Natural killer cell (primary cell): ENCODE results near the gene ADGRG6. TPM values are rescaled to one million over a fixed set of nuclear protein-coding genes. Genes with fewer than 3 reads are reported as not detected.
A peak's percentile ranks its signal among the peaks of the same experiment; 100 is the strongest.

ENCODE experiments used
- ATAC-seq, 3 donors: fragments of 150-1000 bp in 2 of 3; fragments of 200-7000 bp in 1 of 3; cut with Tn5 transposase; 1 replicate in 1 of 3; 2 replicates in 2 of 3; pipeline ENCODE4 v1.10.0; 2021; ENCODE audit warnings: mild to moderate bottlenecking in 2 of 3, moderate library complexity in 2 of 3
- DNase-seq, 2 donors: peaks; one replicate each; pipeline versions ENCODE4 v3.0.0 to v3.0.0-alpha.2; 2013 to 2021; ENCODE audit warnings: mixed read lengths in 1 of 2
- H3K27ac ChIP-seq: one replicate; pipeline ENCODE4 v1.5.1; 2013; ENCODE audit warnings: mild to moderate bottlenecking, low read length
- H3K27me3 ChIP-seq: one replicate; pipeline ENCODE4 v1.6.1; 2013; ENCODE audit warnings: low read length; ENCODE audit not compliant: control insufficient read depth, insufficient read depth
- H3K36me3 ChIP-seq: one replicate; pipeline ENCODE4 v1.6.1; 2013; ENCODE audit warnings: low read length; ENCODE audit not compliant: control insufficient read depth, insufficient read depth
- H3K4me1 ChIP-seq: one replicate; pipeline ENCODE4 v1.6.1; 2013; ENCODE audit warnings: low read length; ENCODE audit not compliant: control insufficient read depth, insufficient read depth
- H3K4me3 ChIP-seq: one replicate; pipeline ENCODE4 v1.5.1; 2013; ENCODE audit warnings: low read length
- H3K9me3 ChIP-seq: one replicate; pipeline ENCODE4 v1.6.1; 2013; ENCODE audit warnings: low read length; ENCODE audit not compliant: control insufficient read depth, insufficient read depth
- H3K27ac Mint-ChIP-seq, 2 donors: one replicate each; pipeline ENCODE4 v1.8.0; 2022; ENCODE audit warnings: mild to moderate bottlenecking in 2 of 2, mixed read lengths in 2 of 2, moderate library complexity in 1 of 2
- H3K27me3 Mint-ChIP-seq, 2 donors: one replicate each; pipeline ENCODE4 v1.8.0; 2022; ENCODE audit warnings: low read depth in 2 of 2, mixed read lengths in 2 of 2
- H3K36me3 Mint-ChIP-seq: one replicate; pipeline ENCODE4 v1.8.0; 2022; ENCODE audit warnings: mixed read lengths
- H3K4me1 Mint-ChIP-seq, 2 donors: one replicate each; pipeline ENCODE4 v1.8.0; 2022; ENCODE audit warnings: mixed read lengths in 2 of 2
- H3K4me3 Mint-ChIP-seq: one replicate; pipeline ENCODE4 v1.8.0; 2022; ENCODE audit warnings: mild to moderate bottlenecking, moderate library complexity, mixed read lengths
- H3K9me3 Mint-ChIP-seq, 2 donors: one replicate each; pipeline ENCODE4 v1.8.0; 2022; ENCODE audit warnings: mixed read lengths in 2 of 2
- WGBS: methylation state at CpG from one replicate; pipeline ENCODE4 v1.1.7; 2013; ENCODE audit warnings: missing lambda C conversion rate; ENCODE audit not compliant: insufficient coverage; 5-methylcytosine and 5-hydroxymethylcytosine counted together
- intact Hi-C: fragments of 100-400 bp; cut with micrococcal nuclease; formaldehyde crosslinking; loops from one replicate; pipeline ENCODE4 v1.14.2; 2022
- total RNA-seq, 4 donors: library from RNA; stranded (reverse); fragments of 120-200 nt in 1 of 4; gene quantifications; one replicate each; pipeline versions ENCODE4 v1.2.3 to v1.2.4, GENCODE V29; 2013 to 2022
- TF ChIP-seq, protein P1 (sequence below): fragments of 200-600 bp; IDR thresholded peaks from one replicate; pipeline ENCODE4 v1.8.0; 2022; ENCODE audit warnings: antibody characterized with exemption

The ADGRG6 gene
- total RNA-seq, 3 donors from 2014 or later (not counting 1 experiment from before 2014, with no cell fraction given) = 0.05 to 0.24 TPM; not detected in 1

DNA sequence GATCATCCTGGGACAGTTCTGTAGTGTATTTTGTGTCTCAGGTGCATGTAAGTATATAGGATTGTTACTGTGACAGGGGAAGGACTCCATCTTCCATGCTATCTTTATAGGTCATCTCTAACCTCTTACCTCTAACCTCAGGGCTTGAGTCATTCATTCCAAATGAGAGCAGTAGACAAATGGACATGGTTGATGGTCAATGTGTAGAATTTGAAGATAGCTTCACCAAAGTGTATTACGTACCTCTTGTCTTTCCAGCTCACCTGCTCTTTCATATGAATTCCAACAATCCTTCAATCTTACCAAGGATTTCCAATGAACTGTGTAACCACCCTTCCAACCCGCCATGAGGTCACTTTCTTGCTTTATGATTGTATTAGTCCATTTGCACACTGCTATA is 8.7 kb upstream of the ADGRG6 start:
- H3K36me3 Mint-ChIP-seq = no peaks in the 10 kb centered on the region
- 67% methylated on average over 1 of the region's 2 CpGs for WGBS

DNA sequence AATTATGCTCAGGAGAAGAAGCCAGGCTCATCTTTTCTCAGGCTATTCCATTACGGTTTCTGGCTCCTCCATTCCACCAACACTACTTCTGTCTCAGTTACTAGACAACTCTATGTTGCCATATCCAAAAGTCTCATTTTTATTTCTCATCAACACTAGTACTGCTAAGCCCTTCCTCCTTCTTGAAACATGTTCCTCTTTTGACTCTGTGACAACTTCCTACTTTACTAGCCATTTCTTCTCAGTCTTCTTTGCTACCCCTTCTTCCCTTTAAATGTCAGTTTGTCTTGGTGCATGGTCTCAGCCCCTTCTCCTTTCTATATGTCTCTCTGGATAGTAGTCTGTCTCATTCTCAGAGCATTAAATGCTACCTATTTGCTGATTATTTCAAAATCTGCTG is 7.1 kb upstream of the ADGRG6 start:
- Mint-ChIP-seq H3K9me3 (peaks cover 2 to 4% of the 10 kb centered on the region in 2 donors), H3K27me3 (peaks cover 6 to 9% of the 10 kb centered on the region in 2 donors), H3K4me1 (no peaks in the 10 kb centered on the region), H3K27ac (no peak overlapping the region), H3K4me3 (no peak overlapping the region), H3K36me3 (no peaks in the 10 kb centered on the region)
- TF ChIP-seq, protein P1, sequence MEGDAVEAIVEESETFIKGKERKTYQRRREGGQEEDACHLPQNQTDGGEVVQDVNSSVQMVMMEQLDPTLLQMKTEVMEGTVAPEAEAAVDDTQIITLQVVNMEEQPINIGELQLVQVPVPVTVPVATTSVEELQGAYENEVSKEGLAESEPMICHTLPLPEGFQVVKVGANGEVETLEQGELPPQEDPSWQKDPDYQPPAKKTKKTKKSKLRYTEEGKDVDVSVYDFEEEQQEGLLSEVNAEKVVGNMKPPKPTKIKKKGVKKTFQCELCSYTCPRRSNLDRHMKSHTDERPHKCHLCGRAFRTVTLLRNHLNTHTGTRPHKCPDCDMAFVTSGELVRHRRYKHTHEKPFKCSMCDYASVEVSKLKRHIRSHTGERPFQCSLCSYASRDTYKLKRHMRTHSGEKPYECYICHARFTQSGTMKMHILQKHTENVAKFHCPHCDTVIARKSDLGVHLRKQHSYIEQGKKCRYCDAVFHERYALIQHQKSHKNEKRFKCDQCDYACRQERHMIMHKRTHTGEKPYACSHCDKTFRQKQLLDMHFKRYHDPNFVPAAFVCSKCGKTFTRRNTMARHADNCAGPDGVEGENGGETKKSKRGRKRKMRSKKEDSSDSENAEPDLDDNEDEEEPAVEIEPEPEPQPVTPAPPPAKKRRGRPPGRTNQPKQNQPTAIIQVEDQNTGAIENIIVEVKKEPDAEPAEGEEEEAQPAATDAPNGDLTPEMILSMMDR = no peak
- H3K9me3 ChIP-seq = no peaks in the 10 kb centered on the region
- H3K4me3 ChIP-seq = no peak overlapping the region
- intact Hi-C loops = no loop called here
- no peaks in the 10 kb centered on the region for H3K27me3 ChIP-seq
- H3K27ac ChIP-seq = no peak overlapping the region
- ATAC-seq (peak in 1 of 3 donors; percentile 41), DNase-seq (no peak)
- 93% methylated on average over 1 of the region's 1 CpG for WGBS
- H3K4me1 ChIP-seq = no peaks in the 10 kb centered on the region
- no peaks in the 10 kb centered on the region for H3K36me3 ChIP-seq

More for the DNA sequence above, 8.7 kb upstream of the ADGRG6 start:
- Mint-ChIP-seq H3K4me3 (no peak overlapping the region), H3K27me3 (peaks cover 6 to 9% of the 10 kb centered on the region in 2 donors), H3K9me3 (peaks cover 2 to 4% of the 10 kb centered on the region in 2 donors), H3K4me1 (no peaks in the 10 kb centered on the region), H3K27ac (no peak overlapping the region)
- intact Hi-C loops = no loop called here
- Histone ChIP-seq H3K9me3 (no peaks in the 10 kb centered on the region), H3K27me3 (no peaks in the 10 kb centered on the region), H3K4me3 (no peak overlapping the region), H3K4me1 (no peaks in the 10 kb centered on the region), H3K36me3 (no peaks in the 10 kb centered on the region), H3K27ac (no peak overlapping the region)
- DNase-seq = no peak
- no peak for ATAC-seq
- TF ChIP-seq, protein P1 = no peak

DNA sequence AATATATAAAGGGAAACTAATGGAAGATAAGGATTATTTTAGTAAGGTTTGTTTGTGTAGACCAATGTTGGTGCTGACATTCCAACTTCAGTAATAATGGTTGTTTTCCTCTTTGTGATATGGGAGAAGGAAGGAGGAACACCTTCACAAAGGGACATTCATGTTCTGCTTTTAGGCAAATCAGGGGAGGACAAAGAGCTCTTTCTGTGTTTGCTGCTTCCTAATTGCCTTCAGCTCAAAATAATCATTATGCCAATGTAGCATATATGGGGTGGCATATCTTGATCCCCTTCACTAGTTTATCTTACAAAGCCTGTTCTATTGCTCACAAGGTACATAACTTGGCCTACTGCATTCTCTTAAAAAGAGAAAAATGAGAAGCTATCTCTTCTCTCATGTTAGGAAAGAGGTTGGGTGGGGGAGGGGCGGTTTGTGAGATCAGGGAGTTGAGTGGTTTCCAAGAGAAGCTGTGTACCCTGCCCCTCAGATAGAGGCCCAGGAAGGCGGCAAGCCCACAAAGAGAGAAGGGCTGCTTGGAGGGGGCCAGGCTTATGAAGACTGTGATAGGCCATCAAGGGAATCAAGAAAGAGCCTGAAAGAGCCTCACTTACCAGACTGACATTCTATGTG is 4.7 kb upstream of the ADGRG6 start:
- Mint-ChIP-seq H3K4me1 (no peaks in the 10 kb centered on the region), H3K27ac (no peak overlapping the region), H3K4me3 (no peak overlapping the region), H3K27me3 (peaks cover 7 to 13% of the 10 kb centered on the region in 2 donors), H3K9me3 (peaks cover 2 to 4% of the 10 kb centered on the region in 2 donors), H3K36me3 (no peaks in the 10 kb centered on the region)
- Histone ChIP-seq H3K27me3 (peaks cover 6% of the 10 kb centered on the region), H3K27ac (no peak overlapping the region), H3K4me3 (no peak overlapping the region), H3K4me1 (peaks cover 6% of the 10 kb centered on the region), H3K36me3 (no peaks in the 10 kb centered on the region), H3K9me3 (no peaks in the 10 kb centered on the region)
- TF ChIP-seq, protein P1 = no peak
- intact Hi-C loops = no loop called here
- WGBS = 97% methylated on average over 2 of the region's 2 CpGs
- DNase-seq (no peak), ATAC-seq (no peak)

DNA sequence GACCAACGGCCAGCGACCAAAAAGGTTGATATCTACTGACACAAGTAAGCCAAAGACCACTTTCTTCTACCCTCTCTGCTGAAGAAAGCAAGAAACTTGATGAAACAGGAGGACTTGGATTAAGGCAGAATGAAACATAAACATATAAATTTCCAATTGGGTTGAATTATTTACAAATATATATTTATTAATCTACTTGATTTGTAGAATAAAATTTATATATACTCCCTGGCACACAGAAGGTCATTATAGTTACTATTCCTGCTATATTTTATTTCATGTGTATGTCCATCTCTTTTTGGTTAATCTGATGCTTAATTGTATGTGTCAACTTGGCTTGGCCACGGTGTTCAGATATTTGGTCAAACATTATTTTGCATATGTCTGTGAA is 4.2 kb upstream of the ADGRG6 start:
- 91% methylated on average over 2 of the region's 3 CpGs for WGBS
- DNase-seq (no peak), ATAC-seq (no peak)
- H3K9me3 Mint-ChIP-seq = peaks cover 2 to 4% of the 10 kb centered on the region in 2 donors
- no peak overlapping the region for H3K4me3 Mint-ChIP-seq
- Histone ChIP-seq H3K9me3 (no peaks in the 10 kb centered on the region), H3K36me3 (no peaks in the 10 kb centered on the region), H3K27ac (no peak overlapping the region), H3K4me1 (peaks cover 9% of the 10 kb centered on the region), H3K27me3 (peaks cover 11% of the 10 kb centered on the region), H3K4me3 (no peak overlapping the region)
- TF ChIP-seq, protein P1 = no peak
- intact Hi-C loops = no loop called here
- peaks cover 7 to 17% of the 10 kb centered on the region in 2 donors for H3K27me3 Mint-ChIP-seq
- no peaks in the 10 kb centered on the region for H3K36me3 Mint-ChIP-seq
- H3K4me1 Mint-ChIP-seq = no peaks in the 10 kb centered on the region
- H3K27ac Mint-ChIP-seq = no peak overlapping the region
